HUES48 (cell line): Measurements from ENCODE around the gene ELL.

ENCODE experiments used
- H3K27ac ChIP-seq: one replicate; pipeline ENCODE4 v1.7.0; 2013; ENCODE audit warnings: low read depth, low read length, inconsistent platforms
- H3K27me3 ChIP-seq: 2 replicates; pipeline ENCODE4 v1.6.1; 2013; ENCODE audit warnings: mild to moderate bottlenecking, low read length; ENCODE audit not compliant: control insufficient read depth, insufficient read depth
- H3K36me3 ChIP-seq: 2 replicates; pipeline ENCODE4 v1.6.1; 2013; ENCODE audit warnings: low read length; ENCODE audit not compliant: control insufficient read depth, insufficient read depth
- H3K4me1 ChIP-seq: 2 replicates; pipeline ENCODE4 v1.6.1; 2013; ENCODE audit warnings: mild to moderate bottlenecking, low read length; ENCODE audit not compliant: control insufficient read depth, insufficient read depth
- H3K4me3 ChIP-seq: 2 replicates; pipeline ENCODE4 v1.5.1; 2013; ENCODE audit warnings: mild to moderate bottlenecking, low read depth, low read length
- H3K9ac ChIP-seq: 2 replicates; pipeline ENCODE4 v1.6.1; 2013; ENCODE audit warnings: mild to moderate bottlenecking, low read depth, low read length, moderate library complexity
- H3K9me3 ChIP-seq: 2 replicates; pipeline ENCODE4 v1.6.1; 2013; ENCODE audit warnings: low read length; ENCODE audit not compliant: control insufficient read depth, insufficient read depth

The ELL gene

GRCh38 chr19:18496167-18496979, 25.5 kb downstream of the ELL start:
- Histone ChIP-seq H3K4me3 (no peak overlapping the region), H3K36me3 (no peaks in the 10 kb centered on the region), H3K27ac (no peak overlapping the region), H3K9ac (no peak overlapping the region), H3K4me1 (no peaks in the 10 kb centered on the region), H3K27me3 (no peaks in the 10 kb centered on the region), H3K9me3 (no peaks in the 10 kb centered on the region)

- no peaks in the 10 kb centered on the region for H3K36me3 ChIP-seq
- no peak overlapping the region for H3K4me3 ChIP-seq
- H3K27ac ChIP-seq = no peak overlapping the region
- no peak overlapping the region for H3K9ac ChIP-seq
- H3K9me3 ChIP-seq = no peaks in the 10 kb centered on the region
- no peaks in the 10 kb centered on the region for H3K4me1 ChIP-seq
- no peaks in the 10 kb centered on the region for H3K27me3 ChIP-seq
Measured at GRCh38 chr19:18495204-18495911, 26.5 kb downstream of the ELL start.

- no peak overlapping the region for H3K9ac ChIP-seq
- no peaks in the 10 kb centered on the region for H3K4me1 ChIP-seq
- no peaks in the 10 kb centered on the region for H3K36me3 ChIP-seq
- no peaks in the 10 kb centered on the region for H3K9me3 ChIP-seq
- H3K4me3 ChIP-seq = no peak overlapping the region
- no peak overlapping the region for H3K27ac ChIP-seq
- H3K27me3 ChIP-seq = no peaks in the 10 kb centered on the region
Measured at GRCh38 chr19:18494267-18494607, 27.6 kb downstream of the ELL start.

GRCh38 chr19:18493440-18494266, 28.2 kb downstream of the ELL start:
- Histone ChIP-seq H3K9me3 (no peaks in the 10 kb centered on the region), H3K27ac (no peak overlapping the region), H3K9ac (no peak overlapping the region), H3K4me1 (peaks cover 5% of the 10 kb centered on the region; the same call in 1 of the 2 replicates), H3K27me3 (no peaks in the 10 kb centered on the region), H3K36me3 (no peaks in the 10 kb centered on the region), H3K4me3 (no peak overlapping the region)

GRCh38 chr19:18491995-18492953, 29.6 kb downstream of the ELL start:
- Histone ChIP-seq H3K36me3 (no peaks in the 10 kb centered on the region), H3K27ac (no peak overlapping the region), H3K9me3 (no peaks in the 10 kb centered on the region), H3K27me3 (no peaks in the 10 kb centered on the region), H3K4me1 (peaks cover 6% of the 10 kb centered on the region; the same call in 1 of the 2 replicates), H3K9ac (no peak overlapping the region), H3K4me3 (no peak overlapping the region)

- Histone ChIP-seq H3K27me3 (no peaks in the 10 kb centered on the region), H3K4me1 (peaks cover 12% of the 10 kb centered on the region; the same call in 1 of the 2 replicates), H3K36me3 (no peaks in the 10 kb centered on the region), H3K27ac (no peak overlapping the region), H3K9me3 (no peaks in the 10 kb centered on the region), H3K4me3 (no peak overlapping the region), H3K9ac (no peak overlapping the region)
Measured at GRCh38 chr19:18490728-18491127, 31.1 kb downstream of the ELL start.

- Histone ChIP-seq H3K4me1 (peaks cover 12% of the 10 kb centered on the region; the same call in 1 of the 2 replicates), H3K27me3 (no peaks in the 10 kb centered on the region), H3K9ac (no peak overlapping the region), H3K27ac (no peak overlapping the region), H3K4me3 (no peak overlapping the region), H3K36me3 (no peaks in the 10 kb centered on the region), H3K9me3 (no peaks in the 10 kb centered on the region)
Measured at GRCh38 chr19:18489627-18490184, 32.2 kb downstream of the ELL start.

GRCh38 chr19:18488838-18489626, 32.8 kb downstream of the ELL start:
- H3K27me3 ChIP-seq = no peaks in the 10 kb centered on the region
- H3K9me3 ChIP-seq = no peaks in the 10 kb centered on the region
- H3K9ac ChIP-seq = no peak overlapping the region
- H3K4me3 ChIP-seq = no peak overlapping the region
- no peak overlapping the region for H3K27ac ChIP-seq
- H3K36me3 ChIP-seq = no peaks in the 10 kb centered on the region
- H3K4me1 ChIP-seq = peaks cover 12% of the 10 kb centered on the region; the same call in 1 of the 2 replicates

GRCh38 chr19:18488403-18488723, 33.5 kb downstream of the ELL start:
- H3K9me3 ChIP-seq = no peaks in the 10 kb centered on the region
- no peaks in the 10 kb centered on the region for H3K36me3 ChIP-seq
- no peak overlapping the region for H3K27ac ChIP-seq
- no peak overlapping the region for H3K4me3 ChIP-seq
- peaks cover 12% of the 10 kb centered on the region; the same call in 1 of the 2 replicates for H3K4me1 ChIP-seq
- no peaks in the 10 kb centered on the region for H3K27me3 ChIP-seq
- no peak overlapping the region for H3K9ac ChIP-seq
